ENCODE results near the gene NECAB2. TPM values are rescaled to one million over a fixed set of nuclear protein-coding genes. Genes with fewer than 3 reads are reported as not detected.

NECAB2 gene
- total and polyA plus RNA-seq, 7 experiments from 2014 or later = not detected

DNA sequence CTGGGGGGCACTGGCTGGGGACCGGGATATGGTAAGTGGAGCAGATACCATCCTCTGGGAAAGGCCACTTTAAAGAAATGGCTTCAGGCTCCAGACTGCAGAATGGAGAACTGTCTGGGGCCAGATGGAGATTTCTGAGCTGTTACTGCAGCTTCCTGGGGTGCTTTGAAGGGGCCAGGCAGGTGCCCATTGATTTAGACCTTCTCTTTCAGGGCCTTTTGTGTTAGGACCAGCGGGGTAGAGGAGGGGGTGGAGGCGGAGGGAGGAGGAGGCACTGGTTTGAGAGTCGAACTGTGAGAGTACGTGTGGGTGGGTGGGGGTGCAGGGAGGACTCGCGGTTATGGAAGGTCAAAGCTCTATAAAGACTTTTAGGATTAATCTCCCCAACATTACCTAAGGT, 11.4 kb downstream of the NECAB2 start:
- Mint-ChIP-seq H3K36me3 (no peaks in the 10 kb centered on the region), H3K27me3 (peaks cover 0 to 8% (median 3%) of the 10 kb centered on the region in 5 donors), H3K4me1 (no peaks in the 10 kb centered on the region), H3K4me3 (no peak overlapping the region), H3K9me3 (peaks cover 0 to 15% (median 9%) of the 10 kb centered on the region in 11 donors), H3K27ac (no peak overlapping the region)
- ChIA-PET CTCF (no interaction called here), POLR2A (no interaction called here)
- ATAC-seq (no peak), DNase-seq (no peak)
- no peaks in the 10 kb centered on the region for H3K4me1 ChIP-seq (ENCODE audit: control insufficient read depth in 2 of 2, insufficient read depth in 2 of 2, low read length in 2 of 2)
- H3K4me3 ChIP-seq (ENCODE audit: low read length) = no peak overlapping the region
- H3K36me3 ChIP-seq (ENCODE audit: control insufficient read depth in 2 of 3, insufficient read depth in 3 of 3, low read length in 3 of 3) = no peaks in the 10 kb centered on the region
- H3K27ac ChIP-seq (ENCODE audit: low read depth, low read length) = no peak overlapping the region
- H3K9me3 ChIP-seq (ENCODE audit: control insufficient read depth in 2 of 3, low read length in 3 of 3) = peaks cover 0 to 13% (median 0%) of the 10 kb centered on the region in 3 experiments
- no peaks in the 10 kb centered on the region for H3K27me3 ChIP-seq (ENCODE audit: control insufficient read depth in 2 of 2, insufficient read depth in 2 of 2, low read length in 2 of 2)
- intact Hi-C loops (cut with micrococcal nuclease) = no loop called here

DNA sequence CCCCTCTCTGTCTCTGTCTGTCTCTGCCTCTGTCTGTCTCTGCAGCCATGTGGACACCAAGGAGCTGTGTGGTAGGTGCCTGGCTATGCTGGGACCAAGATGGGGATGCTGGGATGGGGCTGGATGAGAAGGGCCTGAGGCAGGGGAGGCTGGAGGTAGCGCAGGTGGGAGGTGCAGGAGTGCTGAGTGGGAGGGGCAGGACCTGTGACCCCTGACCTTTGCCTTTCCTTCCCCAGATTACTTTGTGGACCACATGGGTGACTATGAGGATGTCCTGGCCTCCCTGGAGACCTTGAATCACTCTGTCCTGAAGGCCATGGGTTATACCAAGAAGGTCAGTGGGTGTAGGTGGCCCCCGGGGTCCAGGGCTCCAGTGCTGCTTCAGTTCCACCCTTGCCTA, 12.8 kb downstream of the NECAB2 start:
- Histone ChIP-seq H3K4me1 (ENCODE audit: control insufficient read depth in 2 of 2, insufficient read depth in 2 of 2, low read length in 2 of 2) (no peaks in the 10 kb centered on the region), H3K27ac (ENCODE audit: low read depth, low read length) (no peak overlapping the region), H3K36me3 (ENCODE audit: control insufficient read depth in 2 of 3, insufficient read depth in 3 of 3, low read length in 3 of 3) (no peaks in the 10 kb centered on the region), H3K27me3 (ENCODE audit: control insufficient read depth in 2 of 2, insufficient read depth in 2 of 2, low read length in 2 of 2) (no peaks in the 10 kb centered on the region), H3K4me3 (ENCODE audit: low read length) (no peak overlapping the region), H3K9me3 (ENCODE audit: control insufficient read depth in 2 of 3, low read length in 3 of 3) (peaks cover 0 to 13% (median 0%) of the 10 kb centered on the region in 3 experiments)
- no peak for ATAC-seq
- Mint-ChIP-seq H3K36me3 (no peaks in the 10 kb centered on the region), H3K9me3 (peaks cover 0 to 15% (median 9%) of the 10 kb centered on the region in 11 donors), H3K27ac (no peak overlapping the region), H3K4me3 (no peak overlapping the region), H3K4me1 (no peaks in the 10 kb centered on the region), H3K27me3 (peaks cover 0 to 7% (median 0%) of the 10 kb centered on the region in 5 donors)
- CTCF ChIA-PET = no interaction called here
- POLR2A ChIA-PET = no interaction called here
- no peak for DNase-seq
- intact Hi-C loops (cut with micrococcal nuclease) = no loop called here

DNA sequence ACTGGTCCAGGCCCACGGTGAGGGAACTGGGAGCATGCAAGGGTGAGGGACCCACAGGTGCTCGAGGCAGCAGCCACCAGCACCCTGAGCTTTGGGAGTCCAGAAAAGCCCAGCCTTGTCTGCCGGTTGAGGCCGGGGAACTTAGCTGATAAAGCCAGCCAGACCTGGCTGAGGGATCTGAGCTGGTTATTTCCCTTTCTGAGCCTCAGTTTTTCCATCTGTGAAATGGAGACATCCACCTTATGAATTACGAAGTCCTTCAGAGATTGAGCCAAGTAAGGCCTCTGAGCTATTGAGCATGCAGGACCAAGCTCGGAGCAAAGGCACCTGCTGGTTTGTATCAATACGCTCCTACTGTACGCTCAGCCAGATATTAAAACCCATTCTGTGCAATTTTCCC, 13.8 kb downstream of the NECAB2 start:
- POLR2A ChIA-PET = no interaction called here
- Histone ChIP-seq H3K4me3 (ENCODE audit: low read length) (no peak overlapping the region), H3K4me1 (ENCODE audit: control insufficient read depth in 2 of 2, insufficient read depth in 2 of 2, low read length in 2 of 2) (no peaks in the 10 kb centered on the region), H3K9me3 (ENCODE audit: control insufficient read depth in 2 of 3, low read length in 3 of 3) (peaks cover 0 to 13% (median 0%) of the 10 kb centered on the region in 3 experiments), H3K27ac (ENCODE audit: low read depth, low read length) (no peak overlapping the region), H3K36me3 (ENCODE audit: control insufficient read depth in 2 of 3, insufficient read depth in 3 of 3, low read length in 3 of 3) (no peaks in the 10 kb centered on the region), H3K27me3 (ENCODE audit: control insufficient read depth in 2 of 2, insufficient read depth in 2 of 2, low read length in 2 of 2) (no peaks in the 10 kb centered on the region)
- Mint-ChIP-seq H3K27ac (no peak overlapping the region), H3K9me3 (peaks cover 0 to 15% (median 9%) of the 10 kb centered on the region in 11 donors), H3K4me1 (no peaks in the 10 kb centered on the region), H3K27me3 (peaks cover 0 to 8% (median 0%) of the 10 kb centered on the region in 5 donors), H3K36me3 (no peaks in the 10 kb centered on the region), H3K4me3 (no peak overlapping the region)
- ATAC-seq = no peak
- DNase-seq = no peak
- intact Hi-C loops (cut with micrococcal nuclease) = no loop called here
- CTCF ChIA-PET = interaction anchor here (0.6 kb wide), 1 partner anchor 159 kb away, joined by 3 read pairs; no protein-coding TSS in a partner anchor

DNA sequence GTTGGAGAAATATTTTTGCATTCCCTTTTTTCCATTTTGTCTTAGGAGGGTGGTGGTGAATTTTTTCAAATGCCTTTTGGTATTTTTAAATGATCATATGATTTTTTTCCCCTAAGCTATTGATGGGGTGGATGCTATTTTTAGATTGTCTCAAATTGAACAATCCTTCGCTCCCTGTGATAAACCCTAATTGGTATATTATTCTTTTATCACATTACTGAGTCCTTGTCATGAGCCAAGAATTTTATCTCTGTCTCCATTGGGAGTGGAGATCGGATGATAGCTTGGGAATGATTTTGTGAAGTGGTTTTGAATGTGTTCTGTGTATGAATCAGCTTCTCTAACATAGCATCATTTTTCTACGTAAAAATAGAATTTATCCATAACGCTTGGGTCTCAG, 15.4 kb downstream of the NECAB2 start:
- no peak overlapping the region for H3K4me3 Mint-ChIP-seq
- Histone ChIP-seq H3K27ac (ENCODE audit: low read depth, low read length) (no peak overlapping the region), H3K27me3 (ENCODE audit: control insufficient read depth in 2 of 2, insufficient read depth in 2 of 2, low read length in 2 of 2) (no peaks in the 10 kb centered on the region), H3K4me1 (ENCODE audit: control insufficient read depth in 2 of 2, insufficient read depth in 2 of 2, low read length in 2 of 2) (no peaks in the 10 kb centered on the region), H3K4me3 (ENCODE audit: low read length) (no peak overlapping the region), H3K36me3 (ENCODE audit: control insufficient read depth in 2 of 3, insufficient read depth in 3 of 3, low read length in 3 of 3) (no peaks in the 10 kb centered on the region), H3K9me3 (ENCODE audit: control insufficient read depth in 2 of 3, low read length in 3 of 3) (peaks cover 0 to under 1% (median 0%) of the 10 kb centered on the region in 3 experiments)
- H3K27ac Mint-ChIP-seq = no peak overlapping the region
- ChIA-PET POLR2A (no interaction called here), CTCF (no interaction called here)
- DNase-seq (no peak), ATAC-seq (no peak)
- H3K9me3 Mint-ChIP-seq = peaks cover 0 to 8% (median 4%) of the 10 kb centered on the region in 11 donors
- H3K36me3 Mint-ChIP-seq = no peaks in the 10 kb centered on the region
- H3K27me3 Mint-ChIP-seq = peaks cover 0 to 14% (median 7%) of the 10 kb centered on the region in 5 donors
- H3K4me1 Mint-ChIP-seq = no peaks in the 10 kb centered on the region
- intact Hi-C loops (cut with micrococcal nuclease) = no loop called here

DNA sequence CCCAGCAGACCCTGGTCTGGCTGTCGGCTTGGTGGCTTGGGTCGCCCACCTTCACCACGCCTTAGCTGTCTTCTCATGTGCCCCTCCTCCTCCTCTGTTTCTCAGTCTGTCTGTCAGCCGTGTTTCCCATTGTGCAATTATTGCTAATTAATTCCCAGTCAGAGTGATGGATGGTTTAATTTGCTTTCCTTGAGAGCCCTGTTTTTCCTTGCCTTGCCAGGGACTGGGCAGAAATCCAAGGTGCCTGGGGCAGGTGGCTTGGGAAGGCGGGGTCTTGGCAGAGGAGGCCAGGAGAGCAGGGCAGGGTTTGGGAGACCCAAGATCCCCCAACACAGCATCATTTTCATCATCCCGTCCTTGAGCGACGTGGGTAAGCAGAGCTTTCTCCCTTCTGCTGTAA, 21.3 kb downstream of the NECAB2 start:
- DNase-seq (no peak), ATAC-seq (no peak)
- Mint-ChIP-seq H3K4me3 (no peak overlapping the region), H3K9me3 (peaks cover 0 to 6% (median 0%) of the 10 kb centered on the region in 11 donors), H3K27me3 (peaks cover 17 to 60% (median 46%) of the 10 kb centered on the region in 5 donors), H3K4me1 (peaks cover 0 to 1% (median 0%) of the 10 kb centered on the region in 7 donors), H3K36me3 (no peaks in the 10 kb centered on the region), H3K27ac (no peak overlapping the region)
- POLR2A ChIA-PET = no interaction called here
- Histone ChIP-seq H3K9me3 (ENCODE audit: control insufficient read depth in 2 of 3, low read length in 3 of 3) (no peaks in the 10 kb centered on the region), H3K27ac (ENCODE audit: low read depth, low read length) (no peak overlapping the region), H3K27me3 (ENCODE audit: control insufficient read depth in 2 of 2, insufficient read depth in 2 of 2, low read length in 2 of 2) (no peaks in the 10 kb centered on the region), H3K4me1 (ENCODE audit: control insufficient read depth in 2 of 2, insufficient read depth in 2 of 2, low read length in 2 of 2) (no peaks in the 10 kb centered on the region), H3K36me3 (ENCODE audit: control insufficient read depth in 2 of 3, insufficient read depth in 3 of 3, low read length in 3 of 3) (no peaks in the 10 kb centered on the region), H3K4me3 (ENCODE audit: low read length) (no peak overlapping the region)
- intact Hi-C loops (cut with micrococcal nuclease) = no loop called here
- CTCF ChIA-PET = no interaction called here

DNA sequence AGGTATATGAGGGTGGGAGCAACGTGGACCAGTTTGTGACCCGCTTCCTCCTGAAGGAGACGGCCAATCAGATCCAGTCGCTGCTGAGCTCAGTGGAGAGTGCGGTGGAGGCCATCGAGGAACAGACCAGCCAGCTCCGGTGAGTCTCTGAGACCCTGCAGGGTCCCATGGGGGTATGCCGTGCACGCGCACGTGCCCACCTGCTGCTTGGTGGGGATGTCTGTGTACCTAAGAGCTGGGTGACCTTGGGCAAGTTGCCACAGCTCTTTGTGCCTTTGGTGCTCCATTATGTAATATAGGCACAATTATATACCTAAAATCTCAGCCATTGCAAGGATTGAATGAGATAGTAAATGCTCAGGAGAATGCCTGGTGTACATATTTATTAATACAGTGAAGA, 22.4 kb downstream of the NECAB2 start:
- Mint-ChIP-seq H3K4me3 (no peak overlapping the region), H3K4me1 (peaks cover 0 to 2% (median 0%) of the 10 kb centered on the region in 7 donors), H3K27me3 (peaks cover 19 to 71% (median 55%) of the 10 kb centered on the region in 5 donors), H3K9me3 (peaks cover 0 to 6% (median 0%) of the 10 kb centered on the region in 11 donors), H3K27ac (no peak overlapping the region), H3K36me3 (no peaks in the 10 kb centered on the region)
- Histone ChIP-seq H3K27ac (ENCODE audit: low read depth, low read length) (no peak overlapping the region), H3K4me1 (ENCODE audit: control insufficient read depth in 2 of 2, insufficient read depth in 2 of 2, low read length in 2 of 2) (no peaks in the 10 kb centered on the region), H3K36me3 (ENCODE audit: control insufficient read depth in 2 of 3, insufficient read depth in 3 of 3, low read length in 3 of 3) (no peaks in the 10 kb centered on the region), H3K4me3 (ENCODE audit: low read length) (no peak overlapping the region), H3K27me3 (ENCODE audit: control insufficient read depth in 2 of 2, insufficient read depth in 2 of 2, low read length in 2 of 2) (no peaks in the 10 kb centered on the region), H3K9me3 (ENCODE audit: control insufficient read depth in 2 of 3, low read length in 3 of 3) (no peaks in the 10 kb centered on the region)
- intact Hi-C loops (cut with micrococcal nuclease) = no loop called here
- POLR2A ChIA-PET = no interaction called here
- CTCF ChIA-PET = no interaction called here
- DNase-seq = no peak
- ATAC-seq = no peak

DNA sequence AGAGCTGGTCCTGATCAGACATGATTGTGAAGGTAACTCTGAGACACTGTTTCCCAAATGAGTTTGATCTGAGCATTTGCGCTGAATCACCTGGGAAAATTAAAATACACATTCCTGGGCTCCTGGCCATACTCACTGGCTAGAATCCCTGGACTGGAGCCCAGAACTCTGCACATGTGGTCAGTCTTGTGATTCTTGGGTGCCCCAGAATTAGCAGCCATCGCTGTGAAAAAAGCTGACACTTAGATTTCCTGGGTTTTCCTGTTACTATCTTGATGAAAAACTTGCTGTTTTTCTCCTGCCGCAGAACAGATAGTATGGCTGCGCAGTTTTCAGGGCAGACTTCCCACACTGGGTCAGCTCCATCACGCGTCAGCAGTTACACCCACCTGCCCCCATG, 24.6 kb downstream of the NECAB2 start:
- Mint-ChIP-seq H3K4me3 (no peak overlapping the region), H3K27me3 (peaks cover 20 to 75% (median 59%) of the 10 kb centered on the region in 5 donors), H3K27ac (no peak overlapping the region), H3K36me3 (no peaks in the 10 kb centered on the region), H3K9me3 (peaks cover 0 to 6% (median 0%) of the 10 kb centered on the region in 11 donors), H3K4me1 (peaks cover 0 to 4% (median 0%) of the 10 kb centered on the region in 7 donors)
- H3K4me1 ChIP-seq (ENCODE audit: control insufficient read depth in 2 of 2, insufficient read depth in 2 of 2, low read length in 2 of 2) = no peaks in the 10 kb centered on the region
- ChIA-PET POLR2A (no interaction called here), CTCF (no interaction called here)
- intact Hi-C loops (cut with micrococcal nuclease) = no loop called here
- no peaks in the 10 kb centered on the region for H3K36me3 ChIP-seq (ENCODE audit: control insufficient read depth in 2 of 3, insufficient read depth in 3 of 3, low read length in 3 of 3)
- no peak for DNase-seq
- ATAC-seq = no peak
- H3K27ac ChIP-seq (ENCODE audit: low read depth, low read length) = no peak overlapping the region
- H3K27me3 ChIP-seq (ENCODE audit: control insufficient read depth in 2 of 2, insufficient read depth in 2 of 2, low read length in 2 of 2) = no peaks in the 10 kb centered on the region
- H3K4me3 ChIP-seq (ENCODE audit: low read length) = no peak overlapping the region
- no peaks in the 10 kb centered on the region for H3K9me3 ChIP-seq (ENCODE audit: control insufficient read depth in 2 of 3, low read length in 3 of 3)

All from naive thymus-derived CD4-positive, alpha-beta T cell (primary cell).